GM12878 (cell line): ENCODE measurements around the gene PHACTR1. TPM values are rescaled to one million over a fixed set of nuclear protein-coding genes. Genes with fewer than 3 reads are reported as not detected.

ENCODE experiments used
- CEBPZ ChIP-seq: fragments of 150-350 bp; IDR thresholded peaks from 2 replicates; pipeline ENCODE4 v1.6.1; 2016; ENCODE audit warnings: low read depth, low read length
- CREB1 ChIP-seq: IDR thresholded peaks from 2 replicates; pipeline ENCODE4 v1.6.1; 2012; ENCODE audit warnings: low read depth, mild to moderate bottlenecking, inconsistent platforms
- EP300 ChIP-seq, 2 experiments: fragments of 150-350 bp in 1 of 2; IDR thresholded peaks; 2 replicates each; pipeline ENCODE4 v1.6.1; 2011 to 2012; ENCODE audit warnings: low read depth in 2 of 2, low read length in 2 of 2, borderline replicate concordance in 1 of 2, improper control_type of control experiment in 1 of 2, inconsistent platforms in 1 of 2; ENCODE audit not compliant: control insufficient read depth in 1 of 2
- IRF3 ChIP-seq: fragments of 450-650 bp; IDR thresholded peaks from 2 replicates; pipeline ENCODE4 v1.6.1; 2014; ENCODE audit warnings: mild to moderate bottlenecking
- PBX3 ChIP-seq: IDR thresholded peaks from 2 replicates; pipeline ENCODE4 v1.6.1; 2011; ENCODE audit warnings: mild to moderate bottlenecking, low read depth, low read length, moderate library complexity; ENCODE audit not compliant: insufficient replicate concordance
- SIX5 ChIP-seq: IDR thresholded peaks from 2 replicates; pipeline ENCODE4 v1.6.1; 2011; ENCODE audit warnings: mild to moderate bottlenecking, low read depth, low read length, moderate library complexity; ENCODE audit not compliant: severe bottlenecking
- SMARCA5 ChIP-seq: fragments of 450-650 bp; IDR thresholded peaks from 2 replicates; pipeline ENCODE4 v1.6.1; 2017; ENCODE audit warnings: mild to moderate bottlenecking
- STAT1 ChIP-seq: fragments of 450-650 bp; conservative IDR thresholded peaks from 2 replicates; pipeline ENCODE4 v1.6.1; 2014; ENCODE audit warnings: antibody characterized with exemption, mild to moderate bottlenecking
- ZNF207 ChIP-seq: fragments of 450-650 bp; IDR thresholded peaks from 2 replicates; pipeline ENCODE4 v1.6.1; 2014; ENCODE audit warnings: antibody characterized with exemption, mild to moderate bottlenecking, borderline replicate concordance
- ZNF592 ChIP-seq: fragments of 450-650 bp; IDR thresholded peaks from 2 replicates; pipeline ENCODE4 v1.6.1; 2017; ENCODE audit warnings: mild to moderate bottlenecking, moderate library complexity
- ZNF687 ChIP-seq: fragments of 450-650 bp; IDR thresholded peaks from 2 replicates; pipeline ENCODE4 v1.6.1; 2017; ENCODE audit warnings: mild to moderate bottlenecking, moderate library complexity
- polyA plus RNA-seq, 11 experiments: library from polyadenylated mRNA; depleted of rRNA in 4 of 11; unstranded in 6 of 11; stranded (reverse) in 5 of 11; fragments of >200 nt; fragmentation: Nextera tagmentation in 4 of 11; fragmentation: Illumina TruSeq in 1 of 11; extraction: Ambion mirVana in 4 of 11; extraction: Trizol in 1 of 11; gene quantifications; 1 replicate in 1 of 11; 2 replicates in 10 of 11; pipeline versions ENCODE4 v1.2.1 to v1.2.3, GENCODE V29; 2011 to 2016; ENCODE audit warnings: inconsistent platforms in 2 of 11, missing spikeins in 2 of 11, low read depth in 1 of 11
- total RNA-seq, 4 experiments: library from RNA; depleted of rRNA in 3 of 4; stranded (reverse); fragments of >200 nt in 3 of 4; fragmentation: Illumina TruSeq in 1 of 4; extraction: Trizol in 1 of 4; gene quantifications; 2 replicates each; pipeline versions ENCODE4 v1.2.1 to v1.2.3, GENCODE V29; 2013 to 2021

Gene PHACTR1
- total and polyA plus RNA-seq, 10 of the 15 experiments (the other 5 are each of a cell fraction or from before 2014, with no cell fraction given): 34.2 to 94.6 (median 62.3) TPM

GRCh38 chr6:13273931-13274706, 557.6 kb downstream of the PHACTR1 start (continued):
- TF ChIP-seq ZNF687: peak; percentile 49
- TF ChIP-seq SMARCA5: peak; percentile 26; the same call in 1 of the 2 replicates
- no peak for TF ChIP-seq PBX3
- no peak for TF ChIP-seq ZNF207
- TF ChIP-seq SIX5: no peak
- TF ChIP-seq STAT1: no peak
- TF ChIP-seq ZNF592: no peak
- TF ChIP-seq CEBPZ: no peak
- peak; percentile 69 for TF ChIP-seq CREB1
- peak; percentile 86 to 89 for TF ChIP-seq EP300 (IDR thresholded peaks at IDR 0.05; ENCODE audit: borderline replicate concordance in 1 of 2, control insufficient read depth in 1 of 2, low read depth in 2 of 2, low read length in 2 of 2)
- TF ChIP-seq IRF3: no peak
